ENCODE data around the gene ARHGEF5.
A peak's percentile ranks its signal among the peaks of the same experiment; 100 is the strongest.
"Not testable (repeated sequence)": the region's sequence is repeated elsewhere in the genome, so short reads cannot be mapped to it uniquely, and the experiment has no call there.

The ARHGEF5 gene

DNA sequence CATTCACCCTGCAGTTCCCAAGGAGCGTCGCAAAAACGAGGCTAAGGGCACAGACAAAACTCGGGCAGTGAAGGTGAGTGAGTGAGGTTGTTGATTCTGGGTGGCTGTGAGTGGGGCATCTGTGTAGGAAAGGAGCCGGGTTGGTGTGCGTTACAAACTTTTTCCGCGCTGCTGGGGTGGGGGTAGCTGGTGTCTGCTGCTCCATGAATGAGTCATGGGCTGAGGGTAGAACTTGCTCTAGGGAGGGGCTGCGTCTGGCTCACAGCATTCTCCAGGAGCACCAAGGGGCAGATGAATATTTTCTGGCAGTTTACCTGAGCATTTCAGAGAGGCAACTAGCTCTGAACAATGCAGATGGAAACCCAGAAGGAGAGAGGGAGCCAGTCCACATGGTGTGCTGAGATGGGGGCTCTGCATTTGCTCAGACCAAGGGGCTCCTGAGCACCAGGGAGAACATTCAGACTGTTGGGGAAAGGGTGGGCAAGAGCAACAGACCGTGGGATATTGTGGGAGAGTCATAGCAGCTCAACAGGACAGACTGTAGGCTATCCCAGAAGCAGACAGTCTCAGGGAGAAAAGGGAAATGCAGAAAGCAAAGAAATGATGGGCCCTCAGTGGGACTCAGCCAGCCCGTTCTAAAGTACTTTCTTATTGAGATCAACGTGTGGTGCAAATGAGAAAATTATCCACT lies 29.5 kb downstream of the ARHGEF5 start:
- DNase-seq, result no peak

DNA sequence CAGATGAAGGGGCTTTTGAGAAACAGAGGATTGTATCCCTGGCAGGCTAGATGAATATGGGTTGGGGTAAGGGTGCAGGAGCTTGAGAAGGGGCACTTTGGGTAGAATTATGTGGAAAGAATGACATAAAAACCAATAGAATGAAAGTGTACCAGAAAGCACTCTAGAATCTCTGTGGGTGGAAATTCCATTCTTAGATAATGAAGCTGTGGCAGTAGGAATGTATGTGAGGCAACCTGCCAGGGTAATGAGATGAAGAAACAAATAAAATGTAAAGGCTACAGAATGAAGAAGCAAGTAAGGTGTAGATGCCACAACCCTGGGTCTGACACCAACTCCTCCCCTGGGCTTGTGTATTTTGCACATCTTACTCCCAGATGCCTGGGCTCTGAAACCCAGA lies 31.5 kb downstream of the ARHGEF5 start:
- no peak for DNase-seq

DNA sequence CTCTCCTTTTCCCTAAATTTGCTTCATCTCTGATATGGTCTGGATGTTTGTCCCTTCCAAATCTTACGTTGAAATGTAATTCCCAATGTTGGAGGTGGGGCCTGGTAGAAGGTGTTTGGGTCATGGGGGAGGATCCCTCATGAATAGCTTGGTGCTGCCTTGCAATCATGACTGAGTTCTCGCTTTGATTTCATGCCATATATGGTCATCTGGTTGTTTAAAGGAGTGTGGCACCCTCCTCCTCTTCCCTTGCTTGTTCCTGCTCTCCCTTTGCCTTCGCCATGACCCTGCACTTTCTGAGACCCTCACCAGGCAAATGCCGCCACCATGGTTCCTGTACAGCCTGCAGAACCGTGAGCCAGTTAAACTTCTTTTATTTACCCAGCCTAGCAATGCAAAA lies 33.7 kb downstream of the ARHGEF5 start:
- DNase-seq, result no peak

DNA sequence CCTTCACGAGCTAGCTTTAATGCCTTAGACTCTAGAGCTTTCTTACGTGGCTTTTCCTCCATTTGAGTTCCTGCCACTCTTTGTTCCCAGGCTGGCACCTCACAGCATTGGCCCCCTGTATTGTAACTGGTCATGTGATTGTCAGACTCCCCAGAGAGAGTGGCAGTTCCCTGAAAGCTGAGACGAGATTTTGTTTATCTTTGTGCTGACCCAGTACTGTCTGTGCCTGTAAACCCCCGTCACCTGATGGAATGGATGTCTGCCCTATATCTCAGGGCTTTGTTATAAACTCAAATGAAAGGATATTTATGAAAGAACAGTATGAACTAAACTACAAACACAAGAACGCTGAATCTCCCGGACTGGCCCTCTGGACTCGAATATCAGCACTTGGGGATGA lies 35.3 kb downstream of the ARHGEF5 start:
- no peak for DNase-seq

DNA sequence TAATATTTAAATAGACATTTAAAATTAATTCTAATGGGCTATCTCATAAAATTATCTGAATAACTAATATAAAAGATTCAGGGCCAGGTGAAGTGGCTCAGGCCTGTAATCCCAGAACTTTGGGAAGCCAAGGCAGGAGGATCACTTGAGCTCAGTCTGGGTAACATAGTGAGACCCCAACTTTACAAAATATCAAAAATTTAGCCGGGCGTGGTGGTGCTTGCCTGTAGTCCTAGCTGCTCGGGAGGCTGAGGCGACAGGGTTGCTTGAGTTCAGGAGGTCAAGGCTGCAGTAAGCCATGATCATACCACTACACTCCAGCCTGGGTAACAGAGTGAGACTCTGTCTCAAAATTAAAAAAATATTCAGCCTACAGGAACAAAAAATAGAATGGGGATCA lies 35.8 kb downstream of the ARHGEF5 start:
- DNase-seq, result no peak

DNA sequence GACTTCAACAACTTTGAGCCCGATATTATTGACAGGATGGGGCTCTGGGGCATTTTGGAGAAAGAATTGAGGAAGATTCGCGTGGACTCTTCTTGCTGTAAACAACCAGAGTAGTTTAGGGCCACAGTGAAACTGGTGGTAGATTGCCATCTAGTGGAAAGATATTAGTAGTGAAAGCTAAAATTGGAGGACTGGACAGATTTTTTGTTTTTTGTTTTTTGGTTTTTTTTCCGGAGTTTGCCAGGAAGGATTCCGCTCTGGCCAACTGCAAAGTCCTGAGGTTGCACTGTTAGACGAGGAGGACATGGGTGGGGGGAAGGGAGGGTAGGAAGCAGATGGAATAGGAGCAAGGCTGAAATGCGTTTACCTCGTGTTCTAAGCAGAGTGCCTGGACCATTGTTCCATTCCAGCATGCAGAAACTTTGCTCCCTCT lies 36.6 kb downstream of the ARHGEF5 start:
- DNase-seq, result peak in 1 of 2 donors; percentile 69

DNA sequence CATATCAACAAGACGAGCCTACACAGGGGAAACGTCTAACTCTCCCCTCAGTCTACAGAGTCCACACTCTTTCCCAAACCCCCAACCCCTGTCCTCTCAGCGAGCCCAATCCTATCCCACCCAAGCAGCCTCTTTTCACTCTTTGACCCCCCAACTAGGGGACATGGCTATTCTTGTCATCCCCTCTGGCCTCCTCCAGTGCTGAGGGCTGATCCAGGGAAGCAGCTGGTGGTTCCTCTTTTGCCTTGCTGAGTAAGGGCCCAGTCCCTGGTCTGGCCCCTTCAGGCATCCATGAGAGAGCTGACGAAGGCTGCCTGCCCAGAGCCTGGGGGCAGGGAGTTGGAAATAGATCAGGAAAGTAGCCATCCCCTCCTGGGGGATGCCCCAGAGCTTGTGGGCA lies 41.9 kb downstream of the ARHGEF5 start:
- DNase-seq, result no peak

DNA sequence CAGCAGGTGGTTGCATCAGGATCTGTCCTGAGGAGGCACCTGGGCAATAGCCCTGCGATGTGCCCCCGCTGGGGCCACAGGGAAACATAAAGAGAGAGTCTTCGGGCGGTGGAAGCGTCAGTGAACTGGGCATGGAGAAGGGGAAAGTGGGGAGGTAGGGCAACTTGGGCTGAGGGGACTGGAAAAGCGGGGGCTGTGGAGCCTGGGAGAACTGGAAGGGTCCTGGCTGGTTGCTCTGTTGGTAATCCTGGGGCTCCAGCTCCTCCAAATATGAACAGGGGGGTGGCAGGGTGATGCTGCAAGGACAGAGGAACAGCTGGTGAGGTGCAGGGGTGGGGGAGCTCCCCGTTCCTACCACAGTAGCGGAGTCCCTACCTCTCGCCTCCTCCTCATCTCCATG lies 43.1 kb downstream of the ARHGEF5 start:
- DNase-seq, result no peak

DNA sequence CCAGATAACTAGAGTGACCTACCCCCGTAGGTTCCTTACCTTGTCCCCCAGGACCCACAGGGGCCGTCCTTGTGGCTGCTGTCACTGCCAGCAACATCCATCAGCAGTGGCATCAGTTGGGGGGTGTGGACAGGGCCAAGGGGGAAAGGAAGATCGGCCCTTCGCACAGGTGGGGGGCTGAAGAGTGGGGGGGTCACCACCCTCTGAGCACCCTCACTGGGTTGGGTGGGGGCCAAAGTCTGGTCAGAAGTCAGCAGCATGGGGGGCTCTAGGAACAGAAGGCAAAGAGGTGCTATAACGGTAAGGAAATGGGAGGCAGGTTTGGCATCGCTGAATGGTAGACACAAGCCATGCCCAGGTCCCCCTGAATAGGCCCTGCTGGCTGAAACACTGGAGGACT lies 43.7 kb downstream of the ARHGEF5 start:
- DNase-seq, result no peak

DNA sequence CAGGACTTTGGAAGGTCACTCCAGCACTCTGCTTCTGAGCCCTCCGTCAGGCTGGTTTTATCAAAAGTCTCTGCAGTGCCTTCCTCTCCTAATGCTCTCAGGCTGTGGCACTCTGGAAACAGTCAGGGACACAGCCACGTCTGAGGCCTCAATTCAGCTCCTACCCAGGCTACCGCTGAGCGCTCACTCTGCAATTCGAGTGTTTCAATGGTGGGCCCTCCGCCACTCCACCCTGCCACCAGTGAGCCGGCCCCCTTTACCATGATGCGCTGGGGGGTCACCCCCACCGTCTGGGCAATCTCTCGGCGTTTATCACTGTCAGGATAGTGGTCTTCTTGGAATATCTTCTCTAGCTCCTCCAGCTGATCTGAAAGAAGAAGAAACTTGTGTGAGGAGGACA lies 44.7 kb downstream of the ARHGEF5 start:
- no peak for DNase-seq

DNA sequence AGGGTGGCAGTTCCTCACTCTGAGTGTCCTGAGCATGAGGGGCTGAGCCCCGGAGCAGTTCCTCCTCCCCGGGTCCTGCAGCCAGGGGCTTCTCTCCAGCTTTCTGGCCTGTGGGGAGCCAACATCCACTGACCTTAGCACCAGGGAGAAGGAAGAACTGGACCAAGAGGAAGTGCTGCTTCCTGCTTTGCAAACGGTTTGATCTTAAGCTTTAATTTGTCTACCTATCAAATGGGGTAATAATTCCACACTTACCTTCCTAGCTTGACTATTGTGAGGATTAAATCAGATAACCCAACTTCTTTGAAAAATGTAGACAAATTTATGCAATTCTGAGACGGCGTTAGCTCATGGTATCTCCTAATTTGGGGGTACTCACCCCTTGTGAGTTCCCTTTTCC lies 46.3 kb downstream of the ARHGEF5 start:
- DNase-seq, result no peak

DNA sequence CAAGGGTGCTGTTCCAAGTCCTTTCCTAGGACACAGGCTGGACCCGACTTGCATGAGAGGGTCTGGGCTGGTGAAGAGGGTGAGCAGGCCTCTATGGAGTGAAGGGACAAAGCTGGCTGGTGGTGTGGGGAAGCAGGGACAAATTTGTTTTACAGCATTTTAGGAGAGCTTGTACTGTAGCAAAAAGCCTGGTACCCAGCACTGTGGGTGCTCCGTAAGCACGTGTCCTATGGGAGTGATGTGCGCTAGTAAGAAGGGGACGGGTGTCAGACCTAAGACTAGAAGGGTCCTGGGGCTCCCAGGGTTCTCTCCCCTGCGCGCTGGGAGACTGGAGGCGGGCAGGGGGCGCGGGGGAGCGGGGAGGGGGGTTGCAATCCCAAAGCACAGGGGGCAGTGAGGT lies 47.9 kb downstream of the ARHGEF5 start:
- DNase-seq, result no peak

DNA sequence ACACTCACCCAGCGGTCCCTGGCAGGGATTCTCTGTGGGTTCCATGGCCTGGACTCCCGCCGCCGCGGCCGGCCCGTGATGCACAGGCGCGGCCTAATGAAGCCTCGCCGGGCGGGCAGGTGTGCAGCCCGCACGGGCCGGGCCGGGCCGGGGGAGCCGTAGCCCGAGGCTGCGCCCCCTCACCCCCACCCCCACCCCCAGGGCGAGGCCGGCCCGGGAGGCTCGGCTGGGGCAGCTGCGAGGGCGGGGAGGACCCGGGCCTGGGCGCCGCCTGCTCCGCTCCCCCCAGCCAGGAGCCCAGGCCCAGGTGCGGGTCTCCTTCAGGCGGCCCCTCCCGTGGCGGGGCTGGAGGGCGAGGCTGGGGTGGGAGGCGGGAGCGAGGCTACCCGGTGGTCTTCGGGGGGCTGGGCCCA lies 48.5 kb downstream of the ARHGEF5 start, which contains the start of gene NOBOX:
NOBOX (minus strand) TSS at position 45 of the 413 bp plus-strand sequence.
- no peak for DNase-seq

DNA sequence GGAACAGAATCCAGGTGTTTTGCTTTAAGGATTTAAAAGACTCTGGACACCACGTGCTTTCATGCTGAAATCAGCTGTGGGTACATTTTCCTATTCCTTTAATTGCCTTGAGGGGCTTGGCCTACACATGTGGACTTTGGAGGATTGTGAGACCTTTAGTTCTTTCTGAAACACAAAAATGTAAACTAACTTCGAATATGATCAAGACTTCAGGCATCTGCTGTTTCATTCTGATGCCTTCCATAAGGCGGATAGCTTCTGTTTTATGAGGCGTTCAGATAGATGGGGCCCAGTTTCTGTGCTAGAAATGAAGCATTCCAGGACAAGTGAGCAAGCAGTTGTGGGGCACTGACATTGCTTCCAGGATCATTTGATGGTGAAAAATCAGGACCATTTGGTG lies 49.7 kb downstream of the ARHGEF5 start:
- no peak for DNase-seq

DNA sequence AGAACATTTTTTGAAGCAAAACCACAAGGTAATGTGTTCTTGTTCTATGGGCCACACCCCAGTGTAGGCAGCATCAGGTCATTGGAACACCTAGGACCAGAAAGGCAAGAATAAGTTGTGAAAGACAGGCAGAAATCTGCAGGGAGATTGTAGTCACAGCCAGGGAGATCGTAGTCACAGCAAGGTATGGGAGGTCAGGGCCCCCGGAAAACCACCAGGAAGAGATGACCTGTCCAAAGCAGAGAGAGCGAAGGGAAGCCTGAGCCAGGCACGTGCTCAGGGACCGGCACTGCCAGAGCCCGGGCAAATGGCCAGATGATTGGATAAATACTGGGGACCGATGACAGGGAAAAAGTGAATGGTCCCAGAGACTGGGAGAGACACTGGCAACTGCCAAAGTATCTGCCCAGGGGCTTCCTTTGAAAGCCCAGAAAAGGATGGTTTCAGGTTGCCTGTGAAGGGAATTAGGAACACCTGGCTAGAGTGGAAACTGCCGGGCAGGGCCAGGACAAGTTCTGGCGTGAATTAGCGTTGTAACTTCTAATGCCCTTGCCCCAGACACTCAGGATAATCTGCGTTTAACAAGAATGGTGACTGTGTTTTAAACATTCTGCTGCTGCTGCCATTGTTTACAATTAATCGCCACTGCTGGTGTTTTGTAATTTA lies 52.2 kb downstream of the ARHGEF5 start:
- DNase-seq, result no peak

DNA sequence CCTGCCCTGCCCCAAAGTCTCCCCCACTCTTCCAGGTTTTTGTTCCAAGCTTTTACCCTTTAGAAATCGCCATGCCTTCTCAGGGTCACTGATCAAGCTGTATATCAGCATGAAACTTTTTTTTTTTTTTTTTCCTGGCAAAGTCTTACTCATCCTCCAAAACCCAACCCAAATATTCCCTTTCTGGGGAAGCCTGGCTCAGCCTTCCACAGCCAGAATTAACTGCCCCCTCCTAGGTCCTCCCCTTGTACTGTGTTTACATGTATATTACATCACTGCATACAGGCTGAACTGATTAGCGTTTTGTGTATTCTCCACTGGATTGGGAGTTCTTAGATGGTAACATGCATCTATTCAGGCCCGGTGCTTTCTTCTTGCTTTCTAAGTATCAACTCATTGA lies 52.9 kb downstream of the ARHGEF5 start:
- no peak for DNase-seq

DNA sequence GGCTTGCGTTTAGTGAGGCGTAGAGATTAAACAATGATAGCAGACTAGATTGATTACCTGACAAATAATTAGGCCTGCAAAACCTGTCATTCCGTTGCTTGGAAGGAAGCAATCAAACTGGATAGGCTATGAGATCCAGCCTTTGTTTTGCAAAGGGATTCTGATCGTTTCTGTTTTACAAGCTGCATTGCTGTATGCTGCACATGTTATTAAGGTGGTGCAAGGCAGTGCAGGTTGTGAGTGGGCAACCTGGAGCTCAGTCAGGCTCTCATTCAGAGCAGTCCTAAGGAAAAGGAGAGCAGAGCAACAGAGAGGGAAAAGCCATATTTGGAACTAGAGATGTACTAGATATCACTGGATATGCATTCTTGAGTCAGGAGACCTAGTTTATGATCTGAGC lies 55.2 kb downstream of the ARHGEF5 start:
- DNase-seq, result no peak

DNA sequence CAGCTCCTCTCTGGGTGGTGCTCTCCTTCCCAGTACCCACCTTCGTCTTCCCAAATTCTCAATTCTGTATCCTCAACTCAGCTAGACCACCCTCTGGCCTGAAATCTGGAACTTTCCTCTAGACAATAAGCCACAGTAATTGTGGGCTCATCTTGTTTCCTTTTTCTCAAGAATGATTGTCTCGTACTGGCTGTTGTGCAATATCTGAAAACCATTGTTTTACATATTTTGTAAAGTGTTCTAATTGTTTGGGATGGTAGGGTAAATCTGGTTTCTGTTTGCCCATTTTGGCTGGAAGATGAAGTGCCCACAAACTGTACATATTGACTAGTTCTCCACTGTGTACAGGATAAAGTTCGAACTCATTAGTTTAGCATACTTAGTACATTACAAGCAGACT lies 59.6 kb downstream of the ARHGEF5 start:
- no peak for DNase-seq

DNA sequence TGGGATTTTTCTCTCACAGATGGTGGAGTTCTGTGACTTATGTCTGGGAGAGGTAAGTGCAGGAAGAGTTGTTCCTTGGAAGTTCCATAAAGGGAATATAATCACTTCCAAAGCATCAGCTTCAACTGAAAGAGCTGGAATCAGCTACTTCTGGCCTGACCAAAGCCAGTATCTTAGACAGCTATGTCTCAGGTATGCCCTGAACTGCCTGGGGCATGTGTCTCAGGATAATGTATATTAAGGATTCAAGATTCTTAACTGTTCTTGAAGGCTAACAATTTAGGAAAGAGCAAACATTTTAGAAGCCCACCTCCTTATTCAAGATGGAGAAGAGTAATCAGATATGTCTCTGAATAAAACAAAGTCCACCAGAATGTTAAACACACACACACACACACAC lies 60.7 kb downstream of the ARHGEF5 start:
- no peak for DNase-seq

DNA sequence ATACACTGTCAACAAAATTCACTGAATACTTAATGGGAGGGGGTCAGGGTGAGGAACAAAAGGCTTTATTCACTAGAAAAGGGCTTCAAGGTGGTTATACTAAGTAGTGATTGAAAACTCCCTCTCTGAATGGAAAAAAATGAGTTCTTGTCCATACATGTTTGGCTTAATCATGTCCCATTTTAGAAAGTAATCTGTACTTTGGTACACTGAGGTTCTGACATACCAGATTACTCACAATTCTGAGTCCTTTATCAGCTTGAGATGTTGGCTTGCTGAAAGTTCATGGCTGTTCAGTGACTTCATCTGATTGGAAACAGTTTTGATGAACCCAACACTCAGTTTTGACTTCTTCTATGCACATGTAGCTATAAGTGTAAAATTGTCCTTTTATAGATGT lies 61.1 kb downstream of the ARHGEF5 start:
- DNase-seq, result no peak

DNA sequence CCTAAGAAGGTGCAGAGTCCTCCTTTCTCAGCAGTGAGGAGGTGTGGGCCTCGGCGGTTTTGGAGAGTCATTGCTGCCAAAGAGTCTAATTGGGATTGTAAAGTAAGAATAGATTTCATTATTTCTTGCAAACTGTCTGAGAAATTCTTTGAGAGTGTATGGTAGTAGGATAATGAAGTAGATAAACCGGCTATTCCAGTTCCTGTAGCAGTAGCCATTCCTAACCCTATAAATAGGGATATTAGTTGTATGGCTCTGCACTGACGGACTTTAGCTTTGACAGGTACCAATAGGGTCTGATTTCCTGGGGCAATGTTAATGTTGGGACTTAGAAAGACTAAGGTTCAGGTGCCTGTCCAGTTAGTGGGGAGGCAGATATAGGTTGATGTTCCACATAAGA lies 63.7 kb downstream of the ARHGEF5 start:
- not testable (repeated sequence) for DNase-seq

DNA sequence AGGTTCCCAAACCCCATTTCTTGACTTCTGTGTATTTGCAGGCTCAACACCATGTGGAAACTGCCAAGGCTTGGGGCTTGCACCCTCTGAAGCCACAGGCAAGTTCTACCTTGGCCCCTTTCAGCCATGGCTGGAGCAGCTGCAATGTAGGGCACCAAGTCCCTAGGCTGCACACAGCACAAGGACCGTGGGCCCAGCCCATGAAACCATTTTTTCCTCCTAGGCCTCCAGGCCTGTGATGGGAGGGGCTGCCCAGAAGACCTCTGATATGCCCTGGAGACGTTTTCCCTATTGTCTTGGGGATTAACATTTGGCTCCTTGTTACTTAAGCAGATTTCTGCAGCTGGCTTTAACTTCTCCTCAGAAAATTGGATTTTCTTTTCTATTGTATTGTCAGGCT lies 72.3 kb downstream of the ARHGEF5 start:
- DNase-seq, result not testable (repeated sequence)

DNA sequence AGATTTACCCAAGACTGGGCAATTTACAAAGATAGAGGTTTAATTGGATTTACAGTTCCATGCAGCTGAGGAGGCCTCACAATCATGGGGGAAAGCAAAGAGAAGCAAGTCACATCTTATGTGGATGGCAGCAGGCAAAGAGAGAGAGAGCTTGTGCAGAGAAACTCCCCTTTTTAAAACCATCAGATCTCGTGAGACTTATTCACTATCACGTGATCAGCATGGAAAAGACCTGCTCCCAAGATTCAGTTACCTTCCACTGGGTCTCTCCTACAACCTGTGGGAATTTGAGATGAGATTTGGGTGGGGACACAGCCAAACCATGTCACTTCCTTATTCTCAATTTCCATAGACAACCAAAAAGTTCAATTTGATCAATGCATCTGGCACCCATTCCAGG lies 73.2 kb downstream of the ARHGEF5 start:
- DNase-seq, result no peak
